GM19455 (cell line): ENCODE measurements around the gene ENAH.

Experiments used
- ATAC-seq: cut with Tn5 transposase; IDR thresholded peaks from one replicate; pipeline ENCODE4 v1.9.1; 2021; ENCODE audit not compliant: unreplicated experiment

The ENAH gene

DNA sequence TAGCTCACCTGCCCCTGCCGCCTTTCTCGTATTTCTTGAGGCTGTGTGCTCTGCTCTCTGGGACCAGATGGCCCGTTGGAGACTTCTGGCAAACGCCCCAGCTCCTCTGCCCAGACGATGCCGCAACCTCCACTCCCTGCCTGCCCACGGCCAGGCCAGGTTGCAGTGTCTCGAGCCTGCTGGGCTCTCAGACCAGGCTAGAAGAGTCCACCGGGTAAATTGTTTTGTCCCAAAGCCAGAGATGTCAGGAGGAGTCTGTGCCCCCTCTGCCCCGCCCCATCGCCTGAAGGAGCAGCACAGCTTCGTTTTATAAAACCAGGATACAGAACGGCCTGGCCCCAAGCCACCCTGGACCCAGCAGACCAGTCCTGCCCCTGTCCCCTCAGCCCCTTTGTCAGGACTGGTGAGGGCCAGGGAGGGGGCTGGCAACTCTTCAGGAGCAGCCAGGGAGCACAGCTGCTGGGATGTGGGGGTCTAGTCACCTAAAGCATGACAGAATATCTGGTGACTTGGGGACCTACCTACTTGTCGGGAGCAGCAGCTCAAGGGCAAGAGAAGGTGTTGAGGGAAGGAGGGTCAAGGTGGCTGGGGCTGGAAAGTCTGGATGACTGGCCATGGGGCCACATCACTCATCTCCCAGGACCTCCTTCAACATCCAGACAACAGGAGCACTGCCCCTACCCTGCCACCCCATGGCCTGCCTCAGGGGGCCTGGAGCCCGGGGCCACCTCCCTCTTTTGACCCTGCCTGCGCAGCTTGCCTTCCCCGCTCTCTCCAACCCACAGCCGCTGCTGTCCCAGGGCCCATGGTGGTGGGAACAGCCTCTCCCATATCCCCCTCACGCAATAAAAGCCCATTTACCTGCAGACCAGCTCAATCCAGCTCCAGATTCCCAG, 191.1 kb downstream of the ENAH start:
- no peak for ATAC-seq

DNA sequence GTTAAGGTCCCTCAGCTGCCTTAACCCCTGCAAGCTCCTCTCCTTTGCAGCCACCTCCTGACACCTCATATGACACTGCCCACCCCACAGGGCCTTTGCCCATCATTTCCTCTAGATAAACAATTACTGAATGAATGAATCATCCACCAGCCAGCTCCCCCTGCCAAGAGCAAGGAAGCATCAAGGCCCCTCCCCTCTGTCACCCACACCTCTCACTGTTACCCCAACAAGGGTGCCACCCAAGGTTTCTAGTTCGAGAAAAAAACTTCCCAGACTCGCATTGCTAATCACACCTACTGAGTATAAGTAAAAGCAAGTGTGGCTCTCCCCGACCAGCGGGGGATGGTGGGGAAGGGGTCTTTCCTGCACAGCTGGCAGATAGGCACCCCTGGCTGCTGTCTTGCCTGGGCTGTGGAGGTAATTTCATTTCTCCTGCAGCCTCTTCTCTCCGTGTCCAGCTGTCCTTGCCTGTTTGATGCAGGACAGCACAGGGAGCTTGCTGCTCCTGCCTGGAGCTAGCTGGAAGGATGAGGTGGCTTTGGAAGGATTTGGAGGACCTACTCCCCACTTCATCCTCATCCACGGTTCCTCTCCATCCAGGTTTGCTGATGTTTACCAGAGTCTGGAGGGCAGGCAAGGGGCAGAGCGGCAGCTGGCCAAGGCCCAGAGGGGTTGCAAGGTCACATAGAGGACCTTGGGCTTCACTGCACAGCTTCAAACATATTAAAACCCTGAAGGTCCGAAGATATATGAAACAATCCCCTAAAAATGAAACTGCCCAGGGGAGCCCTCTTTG, 192.0 kb downstream of the ENAH start:
- no peak for ATAC-seq

DNA sequence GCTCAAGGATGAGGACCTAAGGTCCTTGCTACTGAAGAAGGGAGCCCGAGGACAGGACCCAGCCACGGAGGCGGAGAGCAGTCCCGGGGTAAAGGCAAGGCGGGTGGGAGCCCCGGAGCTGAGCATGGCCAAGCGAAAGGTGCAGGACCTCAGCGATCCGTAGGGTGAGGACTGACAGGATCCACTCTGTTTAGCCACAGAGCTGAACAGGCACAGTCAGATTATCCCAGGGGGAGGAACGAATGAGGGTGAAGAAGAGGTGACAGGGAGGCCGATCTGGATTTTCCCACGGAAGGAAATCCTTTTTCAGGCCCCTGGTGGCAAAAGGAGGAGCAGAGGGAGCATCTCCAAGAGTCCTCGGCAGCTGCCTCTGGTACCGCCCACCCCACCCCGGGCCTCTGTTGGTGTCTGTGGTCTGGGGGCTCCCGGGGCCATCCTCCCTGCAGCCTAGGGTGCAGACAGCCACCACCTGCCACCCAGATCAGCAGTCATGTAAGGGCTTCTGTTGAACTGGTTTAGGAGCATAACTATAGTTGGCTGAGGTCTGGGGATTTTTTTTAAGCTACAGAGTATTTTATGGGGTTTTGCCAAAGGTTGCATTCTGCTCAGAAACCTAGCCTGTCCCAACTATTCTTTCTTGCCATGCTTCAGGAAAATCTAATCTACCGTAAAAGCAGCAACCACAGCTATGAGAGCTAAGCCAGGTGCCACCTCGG, 192.7 kb downstream of the ENAH start:
- no peak for ATAC-seq

DNA sequence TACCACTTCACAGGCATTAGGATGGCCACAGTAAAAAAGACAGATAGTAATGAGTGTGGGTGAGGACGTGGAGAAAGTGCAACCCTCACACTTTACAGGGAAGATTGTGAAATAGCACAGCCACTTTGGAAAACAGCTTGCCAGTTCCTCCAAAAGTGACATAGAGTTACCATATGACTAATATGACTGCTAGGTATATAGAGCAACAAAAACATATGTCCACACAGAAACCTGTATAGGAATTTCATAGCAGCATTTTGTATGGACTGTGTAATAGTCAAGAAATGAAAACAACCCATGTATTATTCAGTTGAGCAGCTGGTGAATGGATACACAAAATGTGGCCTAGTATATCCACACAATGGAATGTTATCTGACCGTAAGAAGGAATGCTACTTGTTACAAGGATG, 194.7 kb downstream of the ENAH start:
- ATAC-seq: no peak

DNA sequence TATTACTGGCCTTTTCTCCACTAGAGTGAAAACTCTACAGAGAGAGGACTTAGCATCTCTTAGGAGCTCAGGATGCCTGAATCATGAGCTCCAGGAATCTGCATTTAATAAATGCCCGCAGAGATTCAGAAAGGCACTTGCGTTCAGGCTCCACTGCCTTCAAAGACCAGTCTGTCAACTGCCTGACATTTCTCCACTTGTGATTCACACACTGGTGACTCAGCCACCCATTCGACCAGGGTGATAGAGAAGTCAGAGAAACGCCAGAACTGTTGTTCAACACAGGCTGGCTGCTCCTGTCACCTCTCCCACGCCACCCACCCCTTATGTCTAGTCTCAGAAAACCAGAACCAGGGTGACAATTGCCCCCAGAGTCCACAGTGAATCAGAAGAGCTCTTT, 198.2 kb downstream of the ENAH start:
- no peak for ATAC-seq

DNA sequence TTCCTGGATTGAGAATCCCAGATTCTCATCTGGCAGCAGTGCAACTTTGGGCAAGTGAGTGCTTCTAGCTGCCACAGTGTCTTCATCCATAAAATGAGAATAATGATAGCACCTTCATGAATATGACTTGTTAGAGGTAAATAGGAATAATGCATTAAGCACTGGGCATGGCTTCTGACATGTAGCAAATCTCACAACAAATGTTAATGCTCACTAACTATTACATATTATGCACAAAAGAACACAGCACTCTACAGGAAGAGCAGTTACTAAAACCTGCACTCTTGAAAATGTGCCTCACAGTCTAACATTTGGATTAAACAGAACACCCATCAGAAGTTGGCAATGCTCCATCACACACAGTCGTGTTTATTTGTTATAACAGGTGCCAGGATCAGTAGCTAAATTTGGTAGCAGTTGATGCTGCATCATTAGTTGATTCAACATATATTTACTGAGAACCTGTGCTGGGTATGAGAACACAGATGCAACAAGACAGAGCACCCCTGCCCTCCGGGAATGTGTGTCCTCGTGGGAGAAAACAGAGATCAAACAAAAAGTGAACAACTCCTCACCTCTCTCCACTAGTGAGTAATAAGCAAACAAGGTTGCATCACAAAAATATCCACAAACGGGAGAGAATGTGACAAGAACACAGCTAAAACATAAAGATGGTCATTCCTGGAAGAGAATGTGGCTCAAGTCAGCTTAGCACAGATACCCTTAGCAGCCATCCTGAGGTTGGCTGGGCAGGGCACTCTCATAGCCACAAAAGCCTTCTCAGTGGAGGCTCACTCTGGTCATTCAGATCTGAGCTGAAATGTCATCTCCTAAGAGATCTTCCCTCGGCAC, 198.9 kb downstream of the ENAH start:
- ATAC-seq: no peak

DNA sequence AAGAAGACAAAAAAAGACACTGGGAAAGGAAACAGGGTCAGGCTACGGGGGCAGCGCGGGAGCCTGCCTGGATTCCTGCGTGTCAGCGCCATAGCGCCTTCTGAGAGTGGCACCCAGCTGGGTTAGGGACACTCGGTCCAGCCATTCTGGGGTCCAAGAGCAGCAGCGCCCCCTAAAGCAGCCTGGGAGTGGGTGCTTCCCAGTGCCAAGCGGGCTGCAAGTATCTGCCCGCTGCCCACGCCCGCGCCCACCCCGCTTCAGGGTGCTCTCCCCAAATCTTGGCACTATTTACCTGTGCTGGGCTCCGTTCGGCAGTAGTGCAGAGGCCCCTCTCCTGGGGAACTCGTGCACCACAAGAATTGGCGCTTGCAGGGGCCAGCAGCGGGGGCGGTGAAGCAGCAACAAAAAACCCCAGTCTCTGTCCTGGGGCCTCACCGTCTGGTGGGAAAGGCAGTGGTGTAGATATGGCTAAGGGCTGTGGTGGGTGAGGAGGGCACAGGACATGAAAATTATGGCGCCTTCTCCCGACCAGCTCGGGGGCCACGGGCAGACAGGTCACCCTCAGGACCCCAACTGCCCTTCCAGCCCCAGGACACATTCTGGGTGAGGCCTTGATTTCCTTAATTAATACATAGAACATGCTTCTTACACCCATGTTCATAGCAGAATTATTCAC, 200.9 kb downstream of the ENAH start:
- no peak for ATAC-seq

GRCh38 chr1:225451340-225451739, 201.6 kb downstream of the ENAH start:
- ATAC-seq: no peak

DNA sequence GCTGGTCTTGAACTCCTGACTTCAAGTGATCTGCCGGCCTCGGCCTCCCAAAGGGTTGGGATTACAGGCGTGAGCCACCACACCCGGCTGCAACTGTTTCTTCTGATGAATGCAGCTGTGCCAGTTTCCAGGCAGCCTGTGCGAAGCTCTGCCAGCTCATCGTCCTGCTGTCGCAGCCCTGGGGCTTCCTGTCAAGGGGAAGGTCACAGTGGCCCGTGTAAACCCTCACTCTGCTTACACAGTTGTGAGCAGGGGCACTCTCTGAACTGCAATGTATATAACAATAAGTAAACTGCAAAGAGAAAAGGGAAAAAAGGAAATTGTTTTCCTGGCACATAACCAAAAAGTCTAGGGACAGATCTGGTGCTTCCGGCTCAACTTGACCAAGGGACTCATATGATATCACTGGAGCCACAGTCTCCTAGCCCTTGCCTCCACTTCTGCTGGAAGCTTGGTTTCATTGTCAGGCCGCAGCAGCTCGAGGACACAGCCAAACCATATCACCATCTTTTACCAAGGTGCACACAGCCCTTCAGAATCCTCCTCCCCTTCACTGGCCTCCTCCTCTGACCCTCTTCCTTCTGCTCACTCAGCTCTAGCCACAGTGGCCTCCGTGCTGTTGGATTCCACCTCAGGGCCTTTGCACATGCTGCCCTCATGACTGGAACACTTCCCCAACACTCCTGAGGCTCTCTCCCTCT, 202.3 kb downstream of the ENAH start:
- no peak for ATAC-seq

DNA sequence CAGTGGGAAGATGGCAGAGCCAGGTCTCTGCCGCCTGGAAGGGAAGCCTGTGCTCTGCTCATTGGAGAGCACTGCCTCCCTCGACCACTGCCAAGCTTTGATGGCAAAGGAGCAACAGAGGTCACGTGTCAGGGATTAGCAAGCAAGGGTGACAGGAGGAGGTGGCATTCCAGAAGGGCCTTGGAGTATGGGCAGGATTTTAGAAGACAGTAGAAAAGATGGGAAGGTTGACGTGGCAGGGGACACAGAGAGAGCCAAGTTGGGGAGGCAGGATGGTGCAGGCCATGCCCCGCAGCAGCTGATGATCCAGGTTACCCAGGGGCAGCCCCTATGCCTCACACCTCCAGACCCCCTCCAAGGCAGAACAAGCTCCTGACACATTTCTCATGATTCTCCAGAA, 203.1 kb downstream of the ENAH start:
- ATAC-seq: no peak

DNA sequence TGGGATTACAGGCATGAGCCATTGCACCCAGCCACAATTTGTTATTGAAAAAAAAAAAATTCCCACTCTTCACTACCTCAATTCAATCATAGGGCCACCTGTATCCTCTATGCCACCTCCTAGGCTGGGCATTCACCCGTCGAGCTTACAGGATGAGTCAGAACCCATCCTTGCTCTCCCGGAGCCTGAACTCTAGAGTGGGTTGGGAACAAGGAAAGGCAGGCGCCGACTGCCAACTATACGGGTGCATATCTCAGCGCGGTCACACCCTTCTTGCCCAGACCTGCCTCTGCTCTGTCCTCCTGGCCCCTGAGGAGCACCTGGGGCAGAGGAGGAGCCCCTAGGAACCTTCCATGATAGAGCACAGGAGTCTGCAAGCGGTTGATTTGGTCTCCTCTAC, 203.7 kb downstream of the ENAH start:
- no peak for ATAC-seq

GRCh38 chr1:225448146-225448805, 204.6 kb downstream of the ENAH start:
- ATAC-seq: no peak

DNA sequence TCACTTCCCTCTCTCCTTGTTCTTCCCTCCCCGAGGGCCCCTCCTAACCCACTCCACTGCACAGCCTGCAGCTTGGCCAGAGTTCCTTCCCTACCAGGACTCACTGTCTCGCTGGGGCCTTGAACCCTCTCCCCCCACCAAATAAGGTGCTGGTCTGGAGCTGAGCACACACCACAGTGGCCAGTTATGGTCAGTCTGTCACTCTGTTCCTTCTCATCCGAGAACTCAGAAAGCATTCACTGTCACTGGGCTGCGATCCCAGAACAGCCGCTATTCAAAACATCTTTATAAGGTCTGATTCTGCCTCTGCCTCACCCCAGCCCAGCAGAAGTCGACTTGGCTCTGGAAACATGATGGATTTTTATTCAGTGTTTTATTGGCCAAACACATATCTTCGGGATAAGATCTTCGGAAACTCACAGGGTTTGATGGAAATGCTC, 205.3 kb downstream of the ENAH start:
- no peak for ATAC-seq

DNA sequence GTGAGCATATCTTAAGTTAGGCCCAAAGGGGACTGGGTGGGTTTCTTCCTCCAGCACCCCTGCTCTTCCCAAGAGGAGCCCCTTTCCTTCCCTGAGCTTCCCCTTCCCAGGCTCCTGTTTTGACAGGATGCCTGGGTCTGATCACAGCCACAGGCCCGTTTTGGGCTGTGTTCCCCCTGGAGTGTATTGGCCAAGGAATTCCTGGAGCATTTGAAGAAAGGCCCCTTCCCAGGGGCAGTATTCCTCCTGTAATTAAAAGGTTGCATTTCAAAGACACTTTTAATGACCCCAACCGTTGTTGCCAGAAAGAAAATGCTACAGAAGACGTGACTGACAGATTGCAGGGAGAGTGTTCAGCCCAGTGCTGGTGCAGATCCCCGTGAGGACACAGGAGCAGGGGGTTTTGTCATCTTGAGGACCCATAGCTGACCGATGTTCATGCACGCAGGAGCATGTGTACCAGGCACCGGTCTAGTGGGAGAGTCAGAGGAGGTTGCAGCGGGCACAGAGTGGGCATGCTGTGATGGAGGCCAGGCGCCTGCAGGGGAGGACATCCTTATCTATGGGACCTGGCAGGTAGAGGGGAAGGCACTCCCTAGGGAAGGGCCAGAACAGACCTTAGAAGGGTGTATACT, 205.8 kb downstream of the ENAH start:
- no peak for ATAC-seq

DNA sequence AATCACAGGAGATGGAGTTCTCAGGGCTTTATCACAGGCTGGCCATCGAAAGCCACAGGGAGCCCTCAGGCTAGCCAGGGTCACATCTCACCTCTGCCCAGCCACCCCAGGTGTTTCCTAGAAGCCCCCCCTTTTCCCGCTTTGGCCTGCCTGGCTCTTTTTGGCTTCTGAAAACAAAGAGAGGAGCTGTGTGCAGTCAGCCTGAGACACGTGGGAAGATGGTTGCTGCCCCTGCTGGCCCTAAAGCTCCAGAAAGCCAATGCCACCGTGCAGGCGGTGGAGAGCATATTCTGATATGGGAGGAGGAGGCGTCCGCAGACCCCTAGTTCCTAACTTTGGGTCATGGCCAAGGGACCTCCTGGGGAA, 206.3 kb downstream of the ENAH start:
- no peak for ATAC-seq

- ATAC-seq: no peak
Measured at GRCh38 chr1:225445639-225446594, 207.0 kb downstream of the ENAH start.

GRCh38 chr1:225442123-225442505, 210.8 kb downstream of the ENAH start:
- no peak for ATAC-seq
